Adrenal gland (tissue), 5 donors: ENCODE results near the gene MRGPRE.

Experiments
- POLR2A ChIP-seq, 2 donors: fragments of 450-650 bp; IDR thresholded peaks; one replicate each; pipeline ENCODE4 v1.6.1; 2017; ENCODE audit warnings: antibody characterized with exemption in 2 of 2, mild to moderate bottlenecking in 2 of 2, moderate library complexity in 1 of 2
- TF ChIP-seq, protein P1 (sequence below), 6 experiments: fragments of 450-650 bp in 4 of 6; fragments of 200-600 bp in 2 of 6; sonication (generic) in 1 of 6; IDR thresholded peaks; 1 replicate in 5 of 6; 2 replicates in 1 of 6; pipeline versions ENCODE4 v1.5.1 to v1.8.0; 2016 to 2021; ENCODE audit warnings: antibody characterized with exemption in 6 of 6, mild to moderate bottlenecking in 2 of 6, moderate library complexity in 1 of 6
- donor health status: DM: no; HTN: no; CAD: no.

DNA sequence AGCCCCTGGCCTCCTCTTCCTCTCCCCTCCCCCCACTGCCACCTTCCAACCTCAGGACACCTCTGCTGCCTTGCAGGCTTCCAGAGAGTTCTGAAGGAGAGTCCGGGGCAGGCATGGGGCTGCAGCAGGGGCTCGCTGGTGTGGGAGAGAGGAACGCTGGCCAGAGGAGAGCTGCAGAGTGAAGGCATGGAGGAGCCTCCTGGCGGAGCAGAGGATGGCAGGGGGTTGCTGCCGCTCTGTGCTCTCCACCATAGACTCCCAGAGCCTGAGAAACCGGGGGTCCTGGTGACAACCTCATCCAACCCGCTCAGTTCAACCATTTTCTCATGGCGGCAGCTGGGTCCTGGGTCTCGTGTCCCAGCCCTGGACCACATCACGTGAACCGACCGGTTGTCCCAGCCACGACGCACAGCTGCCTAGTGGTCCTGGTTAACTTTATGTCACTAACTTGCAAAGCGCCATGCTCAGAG, 31.1 kb downstream of the MRGPRE start:
- TF ChIP-seq, protein P1, sequence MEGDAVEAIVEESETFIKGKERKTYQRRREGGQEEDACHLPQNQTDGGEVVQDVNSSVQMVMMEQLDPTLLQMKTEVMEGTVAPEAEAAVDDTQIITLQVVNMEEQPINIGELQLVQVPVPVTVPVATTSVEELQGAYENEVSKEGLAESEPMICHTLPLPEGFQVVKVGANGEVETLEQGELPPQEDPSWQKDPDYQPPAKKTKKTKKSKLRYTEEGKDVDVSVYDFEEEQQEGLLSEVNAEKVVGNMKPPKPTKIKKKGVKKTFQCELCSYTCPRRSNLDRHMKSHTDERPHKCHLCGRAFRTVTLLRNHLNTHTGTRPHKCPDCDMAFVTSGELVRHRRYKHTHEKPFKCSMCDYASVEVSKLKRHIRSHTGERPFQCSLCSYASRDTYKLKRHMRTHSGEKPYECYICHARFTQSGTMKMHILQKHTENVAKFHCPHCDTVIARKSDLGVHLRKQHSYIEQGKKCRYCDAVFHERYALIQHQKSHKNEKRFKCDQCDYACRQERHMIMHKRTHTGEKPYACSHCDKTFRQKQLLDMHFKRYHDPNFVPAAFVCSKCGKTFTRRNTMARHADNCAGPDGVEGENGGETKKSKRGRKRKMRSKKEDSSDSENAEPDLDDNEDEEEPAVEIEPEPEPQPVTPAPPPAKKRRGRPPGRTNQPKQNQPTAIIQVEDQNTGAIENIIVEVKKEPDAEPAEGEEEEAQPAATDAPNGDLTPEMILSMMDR (IDR thresholded peaks at IDR 0.05): no peak
- TF ChIP-seq POLR2A (IDR thresholded peaks at IDR 0.05): no peak
